K562 (cell line): ENCODE data around the gene PPP1R3C.

Experiments used
- BRF2 ChIP-seq: IDR thresholded peaks from 3 replicates; pipeline ENCODE4 v1.6.1; 2011; ENCODE audit warnings: borderline replicate concordance, mild to moderate bottlenecking; ENCODE audit not compliant: insufficient read length, insufficient read depth
- CBX8 ChIP-seq: fragments of 200-600 bp; sonication (generic); IDR thresholded peaks from 2 replicates; pipeline ENCODE4 v1.6.1; 2012; ENCODE audit warnings: borderline replicate concordance, mixed run types, low read depth, mild to moderate bottlenecking, moderate library complexity, mixed read lengths, low read length, control low read depth, inconsistent platforms; ENCODE audit not compliant: poor library complexity, severe bottlenecking; ENCODE audit errors: extremely low read depth
- CTCF ChIP-seq, 3 experiments: IDR thresholded peaks in 2 of 3; conservative IDR thresholded peaks in 1 of 3; 2 replicates each; pipeline ENCODE4 v1.5.1; 2011 to 2012; ENCODE audit warnings: low read length in 3 of 3, mild to moderate bottlenecking in 3 of 3, control low read depth in 2 of 3, improper control_type of control experiment in 1 of 3, inconsistent platforms in 1 of 3, low read depth in 1 of 3, mixed read lengths in 1 of 3, moderate library complexity in 1 of 3; ENCODE audit not compliant: insufficient read depth in 2 of 3
- ELK1 ChIP-seq: sonication (generic); formaldehyde crosslinking; IDR thresholded peaks from 2 replicates; pipeline ENCODE4 v1.8.1; 2022; ENCODE audit warnings: missing genetic modification reagents
- EP300 ChIP-seq: IDR thresholded peaks from 2 replicates; pipeline ENCODE4 v1.6.1; 2012; ENCODE audit warnings: low read length, improper control_type of control experiment
- JUND ChIP-seq, 2 experiments: IDR thresholded peaks; 2 replicates in 1 of 2; 3 replicates in 1 of 2; pipeline ENCODE4 v1.6.1; 2011; ENCODE audit warnings: borderline replicate concordance in 2 of 2, low read depth in 2 of 2, low read length in 2 of 2, improper control_type of control experiment in 1 of 2, missing biosample characterization in 1 of 2, missing genetic modification characterization in 1 of 2, missing genetic modification reagents in 1 of 2
- NFE2L1 ChIP-seq: fragments of 450-650 bp; IDR thresholded peaks from 2 replicates; pipeline ENCODE4 v1.6.1; 2016; ENCODE audit warnings: missing genetic modification characterization, low read depth, mild to moderate bottlenecking, missing compliant biosample characterization, moderate library complexity, borderline replicate concordance
- PRDM10 ChIP-seq: fragments of 450-650 bp; IDR thresholded peaks from 2 replicates; pipeline ENCODE4 v1.6.1; 2018; ENCODE audit not compliant: partially characterized antibody
- STAT5B ChIP-seq: fragments of 250-450 bp; sonication (Bioruptor Pico); IDR thresholded peaks from 2 replicates; pipeline ENCODE4 v1.8.0; 2021; ENCODE audit warnings: mild to moderate bottlenecking, inconsistent platforms
- TAL1 ChIP-seq: fragments of 450-650 bp; IDR thresholded peaks from 2 replicates; pipeline ENCODE4 v1.6.1; 2016; ENCODE audit warnings: mild to moderate bottlenecking
- TCF7L2 ChIP-seq: fragments of 150-350 bp; IDR thresholded peaks from 2 replicates; pipeline ENCODE4 v1.6.1; 2016; ENCODE audit warnings: low read depth, mild to moderate bottlenecking, low read length, moderate library complexity
- TEAD4 ChIP-seq, 2 experiments: sonication (generic) in 1 of 2; formaldehyde crosslinking in 1 of 2; IDR thresholded peaks; 2 replicates each; pipeline versions ENCODE4 v1.6.1 to v1.8.0; 2012 to 2022; ENCODE audit warnings: borderline replicate concordance in 1 of 2, inconsistent platforms in 1 of 2, low read length in 1 of 2, mild to moderate bottlenecking in 1 of 2, missing genetic modification reagents in 1 of 2
- ZEB2 ChIP-seq: fragments of 450-650 bp; IDR thresholded peaks from 2 replicates; pipeline ENCODE4 v1.6.1; 2016

- TF ChIP-seq TAL1 (no peak), ELK1 (no peak), STAT5B (CRISPR knock-in tag) (no peak), ZEB2 (no peak), JUND (IDR thresholded peaks at IDR 0.05; ENCODE audit: borderline replicate concordance, low read depth, low read length) (no peak), JUND (tag; IDR thresholded peaks at IDR 0.05; ENCODE audit: borderline replicate concordance, low read depth, low read length) (no peak), NFE2L1 (tag) (no peak), EP300 (no peak), TEAD4 (IDR thresholded peaks at IDR 0.05; ENCODE audit: low read length) (no peak), TEAD4 (CRISPR knock-in tag; IDR thresholded peaks at IDR 0.05; ENCODE audit: borderline replicate concordance) (no peak), PRDM10 (no peak), CBX8 (no peak), CTCF (IDR thresholded peaks at IDR 0.05 in 2 of 3, conservative IDR thresholded peaks at IDR 0.05 in 1 of 3; ENCODE audit: insufficient read depth in 2 of 3, low read depth in 1 of 3, low read length in 3 of 3) (no peak), BRF2 (no peak), TCF7L2 (no peak)
Measured at GRCh38 chr10:91603931-91604331, 28.9 kb downstream of the PPP1R3C start.
